B cell (primary cell): ENCODE measurements around the gene EDC4. TPM values are rescaled to one million over a fixed set of nuclear protein-coding genes. Genes with fewer than 3 reads are reported as not detected.
A peak's percentile ranks its signal among the peaks of the same experiment; 100 is the strongest.

Experiments
- ATAC-seq: fragments of 200-7000 bp; cut with Tn5 transposase; one replicate; pipeline ENCODE4 v1.10.0; 2021; ENCODE audit warnings: low read depth, mild to moderate bottlenecking, moderate number of reproducible peaks, moderate library complexity
- CTCF ChIA-PET: fragments of 350-600 bp; sonication (Branson Sonifier 250); formaldehyde crosslinking; loops from one replicate; lab custom pipeline; 2021; ENCODE audit warnings: antibody characterized with exemption, inconsistent platforms; lab: Charles Lee
- POLR2A ChIA-PET: fragments of 350-600 bp; sonication (Branson Sonifier 250); formaldehyde crosslinking; loops from one replicate; lab custom pipeline; 2021; ENCODE audit warnings: antibody characterized with exemption; lab: Charles Lee
- DNase-seq: peaks from one replicate; pipeline ENCODE4 v3.0.0; 2013
- H2AFZ ChIP-seq: 2 replicates; pipeline ENCODE4 v1.6.1; 2012; ENCODE audit warnings: mild to moderate bottlenecking, low read depth, low read length; ENCODE audit not compliant: insufficient read depth, poor library complexity, severe bottlenecking
- H3K27ac ChIP-seq, 2 donors: 1 replicate in 1 of 2; 2 replicates in 1 of 2; pipeline ENCODE4 v1.5.1; 2012 to 2013; ENCODE audit warnings: low read length in 2 of 2, mild to moderate bottlenecking in 2 of 2, moderate library complexity in 1 of 2
- H3K27me3 ChIP-seq, 4 experiments: fragments of 200-600 bp in 1 of 4; sonication (generic) in 1 of 4; replicated peaks in 1 of 4; 1 replicate in 2 of 4; 2 replicates in 2 of 4; pipeline versions ENCODE4 v1.6.1 to v1.7.0; 2013 to 2016; ENCODE audit warnings: low read length in 3 of 4, mild to moderate bottlenecking in 2 of 4, mixed read lengths in 1 of 4, moderate library complexity in 1 of 4; ENCODE audit not compliant: insufficient read depth in 4 of 4, control insufficient read depth in 3 of 4; ENCODE audit errors: control extremely low read depth in 1 of 4
- H3K36me3 ChIP-seq, 2 experiments: replicated peaks in 1 of 2; 1 replicate in 1 of 2; 2 replicates in 1 of 2; pipeline versions ENCODE4 v1.6.1 to v1.7.1; 2013; ENCODE audit warnings: low read length in 1 of 2; ENCODE audit not compliant: insufficient read depth in 2 of 2, control insufficient read depth in 1 of 2; ENCODE audit errors: control extremely low read depth in 1 of 2, extremely low read depth in 1 of 2
- H3K4me1 ChIP-seq, 2 donors: fragments of 200-600 bp in 1 of 2; sonication (generic) in 1 of 2; 1 replicate in 1 of 2; 2 replicates in 1 of 2; pipeline versions ENCODE4 v1.5.1 to v1.6.1; 2013 to 2017; ENCODE audit warnings: low read length in 2 of 2; ENCODE audit not compliant: control insufficient read depth in 2 of 2, insufficient read depth in 2 of 2
- H3K4me2 ChIP-seq: replicated peaks from 2 replicates; pipeline ENCODE3; 2012; ENCODE audit warnings: mild to moderate bottlenecking, low read depth, low read length; ENCODE audit not compliant: poor library complexity, severe bottlenecking
- H3K4me3 ChIP-seq, 5 experiments: fragments of 200-600 bp in 1 of 5; sonication (generic) in 1 of 5; 1 replicate in 3 of 5; 2 replicates in 2 of 5; pipeline versions ENCODE4 v1.5.1 to v1.7.0; 2011 to 2016; ENCODE audit warnings: low read length in 4 of 5, mild to moderate bottlenecking in 4 of 5, low read depth in 2 of 5, control low read depth in 1 of 5, moderate library complexity in 1 of 5; ENCODE audit not compliant: insufficient read depth in 1 of 5; ENCODE audit errors: control extremely low read depth in 1 of 5, extremely low read depth in 1 of 5
- H3K79me2 ChIP-seq: fragments of 200-600 bp; sonication (generic); one replicate; pipeline ENCODE4 v1.6.0; 2016; ENCODE audit warnings: low read length; ENCODE audit not compliant: control insufficient read depth, insufficient read depth
- H3K9ac ChIP-seq: fragments of 200-600 bp; sonication (generic); 2 replicates; pipeline ENCODE4 v1.6.1; 2017; ENCODE audit warnings: mild to moderate bottlenecking, low read length, moderate library complexity
- H3K9me3 ChIP-seq, 3 donors: one replicate each; pipeline versions ENCODE4 v1.6.1 to v1.7.1; 2013; ENCODE audit warnings: low read length in 2 of 3; ENCODE audit not compliant: control insufficient read depth in 2 of 3, insufficient read depth in 1 of 3; ENCODE audit errors: control extremely low read depth in 1 of 3
- H4K20me1 ChIP-seq: 2 replicates; pipeline ENCODE4 v1.6.0; 2012; ENCODE audit warnings: mild to moderate bottlenecking, low read length; ENCODE audit not compliant: insufficient read depth, control insufficient read depth, poor library complexity, severe bottlenecking
- H3K27ac Mint-ChIP-seq: one replicate; pipeline ENCODE4 v1.8.0; 2021; ENCODE audit warnings: mixed read lengths
- H3K27me3 Mint-ChIP-seq: one replicate; pipeline ENCODE4 v1.8.0; 2021; ENCODE audit warnings: mixed read lengths
- H3K4me1 Mint-ChIP-seq: one replicate; pipeline ENCODE4 v1.8.0; 2021; ENCODE audit warnings: mixed read lengths
- H3K4me3 Mint-ChIP-seq: one replicate; pipeline ENCODE4 v1.8.0; 2021; ENCODE audit warnings: mixed read lengths
- H3K9me3 Mint-ChIP-seq: one replicate; pipeline ENCODE4 v1.8.0; 2022; ENCODE audit warnings: mixed read lengths; ENCODE audit not compliant: insufficient read depth
- EZH2 ChIP-seq: IDR thresholded peaks from 2 replicates; pipeline ENCODE4 v1.6.1; 2012; ENCODE audit warnings: borderline replicate concordance, low read depth, mild to moderate bottlenecking, moderate library complexity, low read length; ENCODE audit not compliant: insufficient read depth, poor library complexity, severe bottlenecking
- WGBS: methylation state at CpG from one replicate; pipeline ENCODE4 v1.1.5; 2013; ENCODE audit warnings: missing lambda C conversion rate; ENCODE audit not compliant: insufficient coverage; 5-methylcytosine and 5-hydroxymethylcytosine counted together
- intact Hi-C: fragments of 100-400 bp; cut with micrococcal nuclease; formaldehyde crosslinking; loops from one replicate; pipeline ENCODE4 v1.10.0; 2022
- polyA plus RNA-seq: library from polyadenylated mRNA; depleted of rRNA; stranded (reverse); fragments of >200 nt; gene quantifications from 2 replicates; pipeline ENCODE4 v1.2.3, GENCODE V29; 2012
- total RNA-seq, 2 donors: library from RNA; stranded (reverse); fragments of 120-200 nt in 1 of 2; gene quantifications; 1 replicate in 1 of 2; 2 replicates in 1 of 2; pipeline versions ENCODE4 v1.2.3 to v1.2.4, GENCODE V29; 2013 to 2022
- TF ChIP-seq, protein P1 (sequence below): fragments of 200-600 bp; IDR thresholded peaks from one replicate; pipeline ENCODE4 v1.8.0; 2022; ENCODE audit warnings: antibody characterized with exemption, mild to moderate bottlenecking

Gene EDC4
- total and polyA plus RNA-seq, 2 donors (not counting 1 experiment from before 2014, with no cell fraction given): 84.5 to 95.1 TPM

DNA sequence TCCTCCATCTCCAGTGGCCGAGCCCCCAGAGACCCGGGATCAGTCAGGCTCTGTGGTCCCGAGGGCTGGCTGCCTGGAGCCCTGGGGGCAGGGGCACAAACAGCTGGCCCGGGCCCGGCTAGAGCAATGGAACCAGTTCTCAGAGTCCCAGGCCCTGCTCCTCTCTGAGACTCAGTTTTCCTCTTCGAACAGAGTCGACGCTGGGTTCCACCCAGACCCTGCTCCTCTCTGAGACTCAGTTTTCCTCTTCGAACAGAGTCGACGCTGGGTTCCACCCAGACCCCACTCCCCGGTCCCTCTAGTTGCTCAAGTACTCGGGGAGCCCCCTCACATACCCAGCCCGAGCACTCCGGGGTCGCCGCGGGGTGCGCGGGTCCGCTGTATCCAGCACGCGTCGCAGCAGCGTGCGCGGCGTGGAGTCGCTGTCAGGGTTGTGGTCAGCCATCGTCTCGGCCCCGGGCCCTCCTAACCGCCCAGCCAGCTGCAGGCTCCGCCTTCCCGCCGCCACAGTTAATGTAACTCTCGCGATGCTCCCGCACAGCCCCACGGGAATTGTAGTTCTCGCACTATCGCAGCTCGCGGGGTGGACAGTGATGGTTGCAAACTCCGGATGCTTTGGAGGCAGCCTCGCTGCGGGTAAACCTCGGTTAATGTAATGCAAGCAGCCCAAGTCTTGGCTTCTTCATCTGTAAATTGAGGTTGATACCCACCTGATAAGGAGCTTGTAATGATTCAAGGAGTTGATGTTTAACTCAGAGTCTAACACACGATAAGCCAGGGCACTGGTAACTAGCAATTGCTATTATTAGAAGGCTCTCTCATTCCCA lies 39.2 kb upstream of the EDC4 start:
- H3K27ac Mint-ChIP-seq: peak overlapping the region; percentile 83
- Histone ChIP-seq H3K9me3 (no peaks in the 10 kb centered on the region), H2AFZ (peak overlapping the region; percentile 90), H3K36me3 (peaks cover 0 to 23% of the 10 kb centered on the region in 2 experiments), H3K4me1 (peaks cover 12 to 16% of the 10 kb centered on the region in 2 donors), H3K4me3 (peak overlapping the region; percentile 47 to 76 (median 75)), H4K20me1 (no peaks in the 10 kb centered on the region), H3K9ac (peak overlapping the region; percentile 83), H3K79me2 (peaks cover 16% of the 10 kb centered on the region), H3K27me3 (no peaks in the 10 kb centered on the region), H3K27ac (peak overlapping the region in 1 of 2 donors; percentile 64), H3K4me2 (peak overlapping the region; percentile 91)
- peaks cover 16% of the 10 kb centered on the region for H3K4me1 Mint-ChIP-seq
- no peaks in the 10 kb centered on the region for H3K9me3 Mint-ChIP-seq
- H3K27me3 Mint-ChIP-seq: no peaks in the 10 kb centered on the region
- no peak for TF ChIP-seq EZH2
- TF ChIP-seq, protein P1, sequence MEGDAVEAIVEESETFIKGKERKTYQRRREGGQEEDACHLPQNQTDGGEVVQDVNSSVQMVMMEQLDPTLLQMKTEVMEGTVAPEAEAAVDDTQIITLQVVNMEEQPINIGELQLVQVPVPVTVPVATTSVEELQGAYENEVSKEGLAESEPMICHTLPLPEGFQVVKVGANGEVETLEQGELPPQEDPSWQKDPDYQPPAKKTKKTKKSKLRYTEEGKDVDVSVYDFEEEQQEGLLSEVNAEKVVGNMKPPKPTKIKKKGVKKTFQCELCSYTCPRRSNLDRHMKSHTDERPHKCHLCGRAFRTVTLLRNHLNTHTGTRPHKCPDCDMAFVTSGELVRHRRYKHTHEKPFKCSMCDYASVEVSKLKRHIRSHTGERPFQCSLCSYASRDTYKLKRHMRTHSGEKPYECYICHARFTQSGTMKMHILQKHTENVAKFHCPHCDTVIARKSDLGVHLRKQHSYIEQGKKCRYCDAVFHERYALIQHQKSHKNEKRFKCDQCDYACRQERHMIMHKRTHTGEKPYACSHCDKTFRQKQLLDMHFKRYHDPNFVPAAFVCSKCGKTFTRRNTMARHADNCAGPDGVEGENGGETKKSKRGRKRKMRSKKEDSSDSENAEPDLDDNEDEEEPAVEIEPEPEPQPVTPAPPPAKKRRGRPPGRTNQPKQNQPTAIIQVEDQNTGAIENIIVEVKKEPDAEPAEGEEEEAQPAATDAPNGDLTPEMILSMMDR: no peak
- ChIA-PET POLR2A (interaction anchor here (0.6 to 1.0 kb wide), 7 partner anchors 9 to 391 kb away, joined by 3 to 8 read pairs (median 3); no protein-coding TSS in a partner anchor), CTCF (interaction anchor here (0.9 to 4.1 kb wide), 7 partner anchors 11 to 207 kb away, joined by 3 to 28 read pairs (median 4); no protein-coding TSS in a partner anchor)
- intact Hi-C loops: loop anchor here (1.0 to 5.0 kb wide), 6 partner anchors 9 to 404 kb away; partner anchors contain the start of genes EDC4, ESRP2, NUTF2 and RANBP10
- H3K4me3 Mint-ChIP-seq: peak overlapping the region; percentile 89
- 0% methylated on average over 48 of the region's 49 CpGs for WGBS
- peak; percentile 100 for ATAC-seq
- DNase-seq: peak; percentile 92
